Fibroblast of lung (primary cell): Measurements from ENCODE around the gene ST6GALNAC2. TPM values are rescaled to one million over a fixed set of nuclear protein-coding genes. Genes with fewer than 3 reads are reported as not detected.
A peak's percentile ranks its signal among the peaks of the same experiment; 100 is the strongest.

Experiments used
- DNase-seq, 2 donors: peaks; one replicate each; pipeline versions ENCODE4 v3.0.0 to v3.0.0-alpha.2; 2010; ENCODE audit warnings: low read depth in 2 of 2
- H2AFZ ChIP-seq: 2 replicates; pipeline ENCODE4 v1.5.1; 2012; ENCODE audit warnings: low read length, control low read depth, inconsistent platforms
- H3K27ac ChIP-seq: 2 replicates; pipeline ENCODE4 v1.5.1; 2011; ENCODE audit warnings: low read length, control low read depth; ENCODE audit not compliant: insufficient read depth
- H3K27me3 ChIP-seq: 2 replicates; pipeline ENCODE4 v1.5.1; 2011; ENCODE audit warnings: mild to moderate bottlenecking, low read length; ENCODE audit not compliant: control insufficient read depth, insufficient read depth
- H3K36me3 ChIP-seq: 2 replicates; pipeline ENCODE4 v1.5.1; 2011; ENCODE audit warnings: low read length; ENCODE audit not compliant: control insufficient read depth, insufficient read depth
- H3K4me1 ChIP-seq: 2 replicates; pipeline ENCODE4 v1.5.1; 2011; ENCODE audit warnings: low read length; ENCODE audit not compliant: control insufficient read depth, insufficient read depth; ENCODE audit errors: extremely low read depth
- H3K4me2 ChIP-seq: 2 replicates; pipeline ENCODE4 v1.5.1; 2011; ENCODE audit warnings: low read length, control low read depth; ENCODE audit not compliant: insufficient read depth; ENCODE audit errors: extremely low read depth
- H3K4me3 ChIP-seq, 4 experiments: fragments of 200-600 bp in 1 of 4; sonication (generic) in 1 of 4; replicated peaks in 1 of 4; 2 replicates each; pipeline ENCODE4 v1.5.1; 2011 to 2016; ENCODE audit warnings: low read length in 4 of 4, low read depth in 3 of 4, mild to moderate bottlenecking in 3 of 4, control low read depth in 2 of 4, inconsistent platforms in 1 of 4, mixed read lengths in 1 of 4; ENCODE audit not compliant: insufficient read depth in 1 of 4; ENCODE audit errors: control extremely low read depth in 1 of 4
- H3K79me2 ChIP-seq: 2 replicates; pipeline ENCODE4 v1.5.1; 2012; ENCODE audit warnings: mild to moderate bottlenecking, low read length, inconsistent platforms; ENCODE audit not compliant: control insufficient read depth, insufficient read depth
- H3K9ac ChIP-seq: 2 replicates; pipeline ENCODE4 v1.5.1; 2011; ENCODE audit warnings: mild to moderate bottlenecking, low read length, control low read depth; ENCODE audit not compliant: insufficient read depth
- H3K9me3 ChIP-seq: 2 replicates; pipeline ENCODE4 v1.5.1; 2012; ENCODE audit warnings: low read depth, low read length; ENCODE audit not compliant: control insufficient read depth, insufficient read depth
- H4K20me1 ChIP-seq: 2 replicates; pipeline ENCODE4 v1.5.1; 2011; ENCODE audit warnings: low read length; ENCODE audit not compliant: control insufficient read depth, insufficient read depth; ENCODE audit errors: extremely low read depth
- EZH2 ChIP-seq: IDR thresholded peaks from 2 replicates; pipeline ENCODE4 v1.5.1; 2012; ENCODE audit warnings: low read length, control low read depth, mild to moderate bottlenecking; ENCODE audit errors: missing control alignments
- polyA plus RNA-seq, 2 donors: library from polyadenylated mRNA; depleted of rRNA in 1 of 2; stranded (reverse) in 1 of 2; unstranded in 1 of 2; fragments of >200 nt; gene quantifications; 2 replicates each; pipeline ENCODE4 v1.2.1, GENCODE V29; 2011 to 2012; ENCODE audit warnings: missing spikeins in 1 of 2
- total RNA-seq: library from RNA; depleted of rRNA; stranded (reverse); fragments of >200 nt; gene quantifications from 2 replicates; pipeline ENCODE4 v1.2.1, GENCODE V29; 2014
- TF ChIP-seq, protein P1 (sequence below), 2 donors: IDR thresholded peaks in 1 of 2; conservative IDR thresholded peaks in 1 of 2; 1 replicate in 1 of 2; 2 replicates in 1 of 2; pipeline ENCODE4 v1.5.1; 2011 to 2012; ENCODE audit warnings: low read length in 2 of 2, control low read depth in 1 of 2, inconsistent platforms in 1 of 2, low read depth in 1 of 2, mild to moderate bottlenecking in 1 of 2

The ST6GALNAC2 gene
- total and polyA plus RNA-seq, 2 donors (not counting 1 experiment from before 2014, with no cell fraction given) = 0.42 to 0.83 TPM

DNA sequence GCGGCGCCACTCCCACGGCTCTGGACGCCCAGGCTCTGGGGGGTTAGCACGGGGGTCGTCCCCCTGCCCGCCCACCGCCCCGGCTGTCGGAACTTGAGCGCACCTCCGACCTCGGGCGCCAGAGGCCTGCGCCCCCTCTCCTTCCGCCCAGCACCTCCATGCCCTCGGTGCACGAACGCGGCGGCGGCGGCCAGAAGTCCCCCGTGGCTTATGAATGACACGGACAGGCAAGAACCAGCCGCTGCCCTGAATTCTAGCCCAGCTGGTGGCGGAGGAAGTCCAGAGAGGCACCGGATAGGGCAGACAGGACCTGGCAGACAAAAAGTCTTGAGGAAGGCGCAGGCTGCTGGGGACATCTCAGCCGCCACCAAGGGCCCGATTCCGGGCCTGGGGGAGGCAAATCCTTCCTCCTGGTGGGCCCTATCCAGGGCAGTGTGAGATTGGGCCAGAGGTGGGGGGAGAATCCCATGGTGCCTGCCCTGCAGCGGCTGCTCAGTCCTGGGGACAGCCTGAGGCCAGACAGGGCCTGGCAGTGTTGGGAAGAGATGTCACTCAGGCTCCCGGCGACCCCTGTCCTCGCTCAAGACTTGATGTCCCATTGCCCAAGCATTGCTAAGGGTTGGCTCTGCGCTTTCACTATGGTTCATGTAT is 47.3 kb downstream of the ST6GALNAC2 start:
- no peaks in the 10 kb centered on the region for H4K20me1 ChIP-seq

DNA sequence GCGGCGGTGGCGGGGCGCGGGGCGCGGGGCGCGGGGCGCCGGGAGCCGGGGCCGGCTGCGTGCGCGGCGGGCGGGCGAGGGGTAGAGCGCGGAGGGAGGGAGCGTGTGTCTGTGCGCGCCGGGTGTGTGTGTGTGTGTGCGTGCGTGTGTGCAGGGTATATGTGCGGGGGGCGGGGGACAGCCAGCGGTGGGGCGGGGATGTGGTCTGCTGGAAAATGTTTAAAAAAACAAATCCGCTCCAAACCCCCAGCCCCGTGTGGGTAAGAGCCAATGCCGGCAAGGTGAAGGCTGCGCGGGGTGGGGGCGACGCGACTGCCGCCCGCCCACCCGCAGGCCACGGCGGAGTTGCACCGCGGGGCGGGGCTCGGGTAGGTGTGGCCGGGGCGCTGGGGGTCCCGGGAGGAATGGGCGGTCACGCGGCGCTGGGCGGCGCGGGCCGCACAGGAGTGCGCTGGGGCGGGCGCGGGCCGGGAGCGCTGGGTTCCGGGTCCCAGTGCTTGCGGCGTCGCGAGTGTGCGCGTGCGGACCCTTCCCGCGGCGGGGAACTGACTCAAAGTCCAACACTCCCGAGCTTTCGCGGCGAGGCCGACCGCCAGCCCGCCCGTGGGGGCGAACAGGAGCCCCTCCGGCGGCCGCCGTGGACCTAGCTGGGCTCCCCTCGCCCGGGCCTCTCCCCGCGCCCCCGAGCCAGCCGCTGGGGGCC is 47.9 kb downstream of the ST6GALNAC2 start, which contains the start of gene CYGB:
Gene CYGB (minus strand): TSS at position 132 of the 703 bp plus-strand sequence. CDS start 167 bp downstream, outside the sequence.
- H3K4me3 ChIP-seq = peak within 1 kb of the TSS; percentile 27 to 63 (median 54)
- H3K4me1 ChIP-seq = peaks cover 20% of the 10 kb centered on the region
- peak; percentile 40 for TF ChIP-seq EZH2
- TF ChIP-seq, protein P1, sequence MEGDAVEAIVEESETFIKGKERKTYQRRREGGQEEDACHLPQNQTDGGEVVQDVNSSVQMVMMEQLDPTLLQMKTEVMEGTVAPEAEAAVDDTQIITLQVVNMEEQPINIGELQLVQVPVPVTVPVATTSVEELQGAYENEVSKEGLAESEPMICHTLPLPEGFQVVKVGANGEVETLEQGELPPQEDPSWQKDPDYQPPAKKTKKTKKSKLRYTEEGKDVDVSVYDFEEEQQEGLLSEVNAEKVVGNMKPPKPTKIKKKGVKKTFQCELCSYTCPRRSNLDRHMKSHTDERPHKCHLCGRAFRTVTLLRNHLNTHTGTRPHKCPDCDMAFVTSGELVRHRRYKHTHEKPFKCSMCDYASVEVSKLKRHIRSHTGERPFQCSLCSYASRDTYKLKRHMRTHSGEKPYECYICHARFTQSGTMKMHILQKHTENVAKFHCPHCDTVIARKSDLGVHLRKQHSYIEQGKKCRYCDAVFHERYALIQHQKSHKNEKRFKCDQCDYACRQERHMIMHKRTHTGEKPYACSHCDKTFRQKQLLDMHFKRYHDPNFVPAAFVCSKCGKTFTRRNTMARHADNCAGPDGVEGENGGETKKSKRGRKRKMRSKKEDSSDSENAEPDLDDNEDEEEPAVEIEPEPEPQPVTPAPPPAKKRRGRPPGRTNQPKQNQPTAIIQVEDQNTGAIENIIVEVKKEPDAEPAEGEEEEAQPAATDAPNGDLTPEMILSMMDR (conservative IDR thresholded peaks at IDR 0.05 in 1 of 2, IDR thresholded peaks at IDR 0.05 in 1 of 2; ENCODE audit: low read depth in 1 of 2, low read length in 2 of 2) = no peak
- H3K79me2 ChIP-seq = no peaks in the 10 kb centered on the region
- no peak within 1 kb of the TSS for H3K27ac ChIP-seq
- DNase-seq = peak in 1 of 2 donors; percentile 68
- H3K27me3 ChIP-seq = no peaks in the 10 kb centered on the region
- no peaks in the 10 kb centered on the region for H4K20me1 ChIP-seq
- H3K9me3 ChIP-seq = no peaks in the 10 kb centered on the region
- H3K4me2 ChIP-seq = peak within 1 kb of the TSS; percentile 72
- H2AFZ ChIP-seq = no peak within 1 kb of the TSS
- peaks cover 2% of the 10 kb centered on the region for H3K36me3 ChIP-seq
- peak within 1 kb of the TSS; percentile 57 for H3K9ac ChIP-seq

More for the DNA sequence above, 47.3 kb downstream of the ST6GALNAC2 start:
- H3K4me1 ChIP-seq = peaks cover 20% of the 10 kb centered on the region
- H3K9me3 ChIP-seq = no peaks in the 10 kb centered on the region
- H3K9ac ChIP-seq = peak overlapping the region; percentile 54
- H3K4me2 ChIP-seq = peak overlapping the region; percentile 32
- H3K36me3 ChIP-seq = peaks cover 2% of the 10 kb centered on the region
- H3K79me2 ChIP-seq = no peaks in the 10 kb centered on the region
- H3K27me3 ChIP-seq = no peaks in the 10 kb centered on the region
- TF ChIP-seq EZH2 = no peak
- TF ChIP-seq, protein P1 (conservative IDR thresholded peaks at IDR 0.05 in 1 of 2, IDR thresholded peaks at IDR 0.05 in 1 of 2; ENCODE audit: low read depth in 1 of 2, low read length in 2 of 2) = no peak
- H3K4me3 ChIP-seq = peak overlapping the region; percentile 8 to 58 (median 30)
- no peak overlapping the region for H2AFZ ChIP-seq
- DNase-seq = no peak
- no peak overlapping the region for H3K27ac ChIP-seq

DNA sequence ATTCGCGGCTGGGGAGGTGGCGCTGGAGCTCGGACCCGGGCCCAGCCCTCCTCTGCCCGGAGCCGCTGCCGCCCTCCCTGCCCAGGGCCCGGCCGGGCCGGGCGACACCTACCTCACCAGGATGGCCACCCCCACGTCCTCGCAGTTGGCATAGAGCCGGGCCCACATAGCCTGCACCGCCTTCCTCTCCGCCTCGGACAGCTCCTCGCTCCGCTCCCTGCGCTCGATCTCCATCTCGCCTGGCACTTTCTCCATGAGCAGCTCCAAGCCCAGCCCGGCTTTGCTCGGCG is 48.4 kb downstream of the ST6GALNAC2 start:
- Histone ChIP-seq H3K36me3 (peaks cover 2% of the 10 kb centered on the region), H3K9me3 (no peaks in the 10 kb centered on the region), H3K4me1 (peaks cover 20% of the 10 kb centered on the region), H4K20me1 (no peaks in the 10 kb centered on the region), H3K27ac (no peak overlapping the region), H3K4me2 (peak overlapping the region; percentile 70), H3K4me3 (peak overlapping the region; percentile 27 to 63 (median 54)), H3K27me3 (no peaks in the 10 kb centered on the region), H2AFZ (no peak overlapping the region), H3K79me2 (no peaks in the 10 kb centered on the region), H3K9ac (peak overlapping the region; percentile 57)
- peak in 1 of 2 donors; percentile 51 for DNase-seq
- TF ChIP-seq, protein P1 (conservative IDR thresholded peaks at IDR 0.05 in 1 of 2, IDR thresholded peaks at IDR 0.05 in 1 of 2; ENCODE audit: low read depth in 1 of 2, low read length in 2 of 2) = no peak
- no peak for TF ChIP-seq EZH2
